GM13976 (cell line): ENCODE results near the gene CSRNP2.
"Not testable (repeated sequence)": the region's sequence is repeated elsewhere in the genome, so short reads cannot be mapped to it uniquely, and the experiment has no call there.

Source experiments
- DNase-seq: peaks from one replicate; pipeline ENCODE4 v3.0.0; 2012; ENCODE audit warnings: low spot score
- in situ Hi-C: fragments of 300-500 bp; cut with MboI; formaldehyde crosslinking; loops from one replicate; pipeline ENCODE4 v1.12.0; 2022; ENCODE audit warnings: low sequenced_read_pairs, mixed read lengths, inconsistent platforms; ENCODE audit not compliant: unreplicated experiment
- TF ChIP-seq, protein P1 (sequence below): IDR thresholded peaks from 2 replicates; pipeline ENCODE4 v1.5.1; 2012; ENCODE audit warnings: borderline replicate concordance, mild to moderate bottlenecking; ENCODE audit not compliant: insufficient read depth; ENCODE audit errors: extremely low read depth, missing control alignments, control extremely low read depth

The CSRNP2 gene

DNA sequence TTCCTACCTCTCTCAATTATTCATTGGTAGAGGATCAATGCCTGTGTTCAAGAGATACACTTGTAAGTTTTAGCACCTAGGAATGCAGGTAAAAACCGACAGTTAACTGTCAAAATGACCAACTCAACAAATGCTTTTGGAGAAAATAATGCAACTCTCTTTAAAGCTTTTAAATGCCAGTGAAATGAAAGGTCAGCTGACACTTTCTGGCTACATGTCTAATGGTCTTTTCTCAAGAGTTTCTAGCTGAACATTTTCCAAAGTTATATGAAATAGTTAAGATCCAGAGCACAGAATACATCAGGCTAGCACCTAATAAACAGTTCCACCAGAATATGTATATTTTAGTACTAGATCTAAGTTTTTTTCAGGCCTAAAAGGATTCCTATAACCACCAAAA lies 2.0 kb downstream of the CSRNP2 start:
- TF ChIP-seq, protein P1, sequence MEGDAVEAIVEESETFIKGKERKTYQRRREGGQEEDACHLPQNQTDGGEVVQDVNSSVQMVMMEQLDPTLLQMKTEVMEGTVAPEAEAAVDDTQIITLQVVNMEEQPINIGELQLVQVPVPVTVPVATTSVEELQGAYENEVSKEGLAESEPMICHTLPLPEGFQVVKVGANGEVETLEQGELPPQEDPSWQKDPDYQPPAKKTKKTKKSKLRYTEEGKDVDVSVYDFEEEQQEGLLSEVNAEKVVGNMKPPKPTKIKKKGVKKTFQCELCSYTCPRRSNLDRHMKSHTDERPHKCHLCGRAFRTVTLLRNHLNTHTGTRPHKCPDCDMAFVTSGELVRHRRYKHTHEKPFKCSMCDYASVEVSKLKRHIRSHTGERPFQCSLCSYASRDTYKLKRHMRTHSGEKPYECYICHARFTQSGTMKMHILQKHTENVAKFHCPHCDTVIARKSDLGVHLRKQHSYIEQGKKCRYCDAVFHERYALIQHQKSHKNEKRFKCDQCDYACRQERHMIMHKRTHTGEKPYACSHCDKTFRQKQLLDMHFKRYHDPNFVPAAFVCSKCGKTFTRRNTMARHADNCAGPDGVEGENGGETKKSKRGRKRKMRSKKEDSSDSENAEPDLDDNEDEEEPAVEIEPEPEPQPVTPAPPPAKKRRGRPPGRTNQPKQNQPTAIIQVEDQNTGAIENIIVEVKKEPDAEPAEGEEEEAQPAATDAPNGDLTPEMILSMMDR = no peak
- in situ Hi-C loops = no loop called here
- DNase-seq = no peak

DNA sequence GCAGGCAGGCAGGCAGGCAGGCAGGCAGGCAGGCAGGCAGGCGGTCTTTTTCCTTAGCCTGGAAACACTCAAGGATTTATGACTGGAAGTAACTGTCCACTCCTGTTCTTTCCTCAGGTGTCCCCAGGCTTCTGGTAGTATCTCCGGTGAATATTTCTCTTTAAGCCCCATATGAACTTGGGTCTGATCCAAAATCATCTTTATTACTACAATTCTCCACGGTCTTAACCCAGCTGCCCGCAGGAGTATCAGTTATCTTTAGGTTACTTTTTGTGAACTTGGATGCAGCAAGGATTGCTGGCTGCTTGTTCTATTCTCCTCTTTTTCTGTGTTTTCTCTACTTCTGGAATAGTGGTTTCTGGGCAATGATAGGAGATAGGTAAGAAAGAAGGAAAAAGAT lies 3.3 kb downstream of the CSRNP2 start:
- no peak for DNase-seq
- TF ChIP-seq, protein P1 = no peak
- in situ Hi-C loops = no loop called here

- DNase-seq, in situ Hi-C loops: not testable (repeated sequence)
These were observed 4.5 kb downstream of the CSRNP2 start for GRCh38 chr12:51078866-51079265.

- in situ Hi-C loops, DNase-seq: not testable (repeated sequence)
These were observed 5.0 kb downstream of the CSRNP2 start for GRCh38 chr12:51078346-51078745.

DNA sequence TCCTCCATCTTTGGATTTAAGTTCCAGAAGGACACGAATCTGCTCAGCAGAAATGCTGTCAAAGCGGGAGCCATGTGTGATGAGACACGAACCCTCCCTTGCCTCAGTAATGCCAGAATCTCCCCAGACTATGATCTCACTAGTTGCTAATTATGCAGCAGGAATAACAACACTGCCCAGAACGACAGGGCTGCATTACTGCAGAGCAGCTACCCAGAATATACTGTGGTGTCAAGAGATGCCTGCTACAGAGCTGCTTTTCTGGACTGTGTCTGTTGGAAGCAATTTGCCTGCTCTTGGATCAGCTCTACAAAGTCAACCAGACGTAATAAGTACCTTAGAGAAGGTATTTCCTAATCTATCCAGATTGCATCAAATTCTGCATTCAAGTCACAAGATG lies 5.5 kb downstream of the CSRNP2 start:
- no peak for DNase-seq
- TF ChIP-seq, protein P1 = no peak
- in situ Hi-C loops = no loop called here

DNA sequence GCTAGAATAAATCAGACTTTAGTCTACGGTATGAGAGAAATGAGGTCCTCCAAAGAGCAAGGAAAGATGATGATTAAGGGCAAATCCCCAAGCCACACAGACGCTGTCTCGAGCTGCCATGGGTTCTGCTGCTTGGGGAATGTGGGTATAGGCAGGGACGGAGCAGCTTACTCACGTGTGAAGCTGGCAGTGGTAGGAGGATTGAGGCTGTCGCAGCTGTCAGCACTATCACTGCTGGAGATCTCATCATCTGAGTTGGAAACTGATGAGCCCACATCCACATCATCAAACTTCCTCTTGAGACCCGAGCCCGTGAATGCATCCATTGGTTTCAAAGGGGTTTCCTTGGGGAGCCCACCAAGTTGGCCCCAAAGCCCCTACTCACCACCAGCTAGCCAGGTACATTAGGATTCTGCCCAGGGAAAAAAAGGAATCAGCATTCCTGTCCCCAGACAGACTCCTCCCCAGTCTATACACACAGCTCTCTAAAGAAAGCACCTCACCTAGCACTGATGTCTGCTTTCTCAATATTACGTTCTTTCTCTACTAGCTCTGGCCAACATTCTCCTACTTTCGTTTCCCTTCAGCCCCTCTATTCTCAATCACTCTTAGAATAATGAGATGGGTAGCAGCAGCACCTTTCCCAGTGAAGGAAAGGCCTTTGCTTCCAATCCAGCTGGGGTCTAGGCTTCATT lies 7.0 kb downstream of the CSRNP2 start:
- TF ChIP-seq, protein P1 = no peak
- in situ Hi-C loops = no loop called here
- DNase-seq = no peak

DNA sequence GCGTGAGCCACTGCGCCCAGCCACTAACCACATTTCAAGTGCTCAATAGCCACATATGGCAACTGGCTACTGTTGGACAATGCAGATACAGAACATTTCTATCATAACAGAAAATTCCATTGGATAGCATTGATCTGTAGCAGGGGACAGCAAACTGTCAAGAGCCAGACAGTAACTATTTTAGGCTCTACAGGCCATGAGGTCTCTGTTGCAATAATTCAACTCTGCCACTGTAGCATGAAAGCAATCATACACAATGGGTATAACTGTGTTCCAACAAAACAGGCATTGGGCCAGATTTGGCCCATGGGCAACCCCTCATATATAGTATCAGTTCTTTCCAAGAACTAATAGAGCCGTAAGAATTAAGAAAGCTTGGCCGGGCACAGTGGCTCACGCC lies 8.0 kb downstream of the CSRNP2 start:
- in situ Hi-C loops = no loop called here
- TF ChIP-seq, protein P1 = no peak
- no peak for DNase-seq

GRCh38 chr12:51071663-51072062 lies 11.7 kb downstream of the CSRNP2 start:
- TF ChIP-seq, protein P1 = no peak
- no peak for DNase-seq
- in situ Hi-C loops = no loop called here
